ENCODE measurements around the gene CERS6.

Gene CERS6

DNA sequence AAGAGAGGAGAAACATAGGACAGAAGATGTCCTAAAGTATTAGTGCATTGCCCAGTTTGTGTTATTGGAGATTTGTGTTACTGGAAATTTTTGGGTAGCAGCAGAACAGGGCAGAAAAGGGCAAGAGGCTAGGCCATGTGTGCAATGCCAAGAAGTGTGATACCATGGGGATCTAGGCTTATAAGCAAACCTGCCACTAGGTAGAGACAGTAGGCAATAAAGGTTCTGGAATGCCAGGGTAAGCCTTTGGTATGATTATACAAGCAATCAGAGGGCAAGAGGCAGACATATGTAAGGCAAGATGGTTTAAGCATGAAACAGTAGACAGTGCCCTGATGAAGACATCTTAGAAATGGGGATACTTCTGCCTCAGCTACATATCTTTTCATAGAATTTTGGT, 12.3 kb upstream of the CERS6 start:
- H3K4me3 ChIP-seq (replicated peaks; ENCODE audit: low read depth, low read length), result no peak overlapping the region
- no peak for DNase-seq (ENCODE audit: low read depth)
- TF ChIP-seq, protein P1, sequence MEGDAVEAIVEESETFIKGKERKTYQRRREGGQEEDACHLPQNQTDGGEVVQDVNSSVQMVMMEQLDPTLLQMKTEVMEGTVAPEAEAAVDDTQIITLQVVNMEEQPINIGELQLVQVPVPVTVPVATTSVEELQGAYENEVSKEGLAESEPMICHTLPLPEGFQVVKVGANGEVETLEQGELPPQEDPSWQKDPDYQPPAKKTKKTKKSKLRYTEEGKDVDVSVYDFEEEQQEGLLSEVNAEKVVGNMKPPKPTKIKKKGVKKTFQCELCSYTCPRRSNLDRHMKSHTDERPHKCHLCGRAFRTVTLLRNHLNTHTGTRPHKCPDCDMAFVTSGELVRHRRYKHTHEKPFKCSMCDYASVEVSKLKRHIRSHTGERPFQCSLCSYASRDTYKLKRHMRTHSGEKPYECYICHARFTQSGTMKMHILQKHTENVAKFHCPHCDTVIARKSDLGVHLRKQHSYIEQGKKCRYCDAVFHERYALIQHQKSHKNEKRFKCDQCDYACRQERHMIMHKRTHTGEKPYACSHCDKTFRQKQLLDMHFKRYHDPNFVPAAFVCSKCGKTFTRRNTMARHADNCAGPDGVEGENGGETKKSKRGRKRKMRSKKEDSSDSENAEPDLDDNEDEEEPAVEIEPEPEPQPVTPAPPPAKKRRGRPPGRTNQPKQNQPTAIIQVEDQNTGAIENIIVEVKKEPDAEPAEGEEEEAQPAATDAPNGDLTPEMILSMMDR (IDR thresholded peaks at IDR 0.05; ENCODE audit: low read length, missing control alignments), result no peak

DNA sequence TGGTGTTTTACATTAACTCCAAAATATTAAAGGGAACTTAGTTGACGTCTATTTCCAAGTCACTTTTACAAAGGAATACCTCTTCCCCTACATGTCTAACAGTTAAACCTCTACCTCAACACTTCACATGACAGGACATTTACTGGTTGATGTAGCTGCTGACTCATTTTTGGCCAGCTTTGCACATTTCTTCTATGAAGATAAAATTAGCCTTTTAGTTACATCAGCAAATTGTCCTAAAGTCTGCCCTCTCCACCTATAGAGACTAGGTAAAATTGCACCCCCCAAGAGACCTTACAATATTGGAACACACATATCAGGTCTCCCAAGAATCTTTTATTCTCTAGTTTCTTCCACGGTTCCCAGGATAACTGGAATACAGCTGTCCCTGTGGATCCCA, 10.1 kb upstream of the CERS6 start:
- TF ChIP-seq, protein P1 (IDR thresholded peaks at IDR 0.05; ENCODE audit: low read length, missing control alignments), result no peak
- no peak overlapping the region for H3K4me3 ChIP-seq (replicated peaks; ENCODE audit: low read depth, low read length)
- no peak for DNase-seq (ENCODE audit: low read depth)

DNA sequence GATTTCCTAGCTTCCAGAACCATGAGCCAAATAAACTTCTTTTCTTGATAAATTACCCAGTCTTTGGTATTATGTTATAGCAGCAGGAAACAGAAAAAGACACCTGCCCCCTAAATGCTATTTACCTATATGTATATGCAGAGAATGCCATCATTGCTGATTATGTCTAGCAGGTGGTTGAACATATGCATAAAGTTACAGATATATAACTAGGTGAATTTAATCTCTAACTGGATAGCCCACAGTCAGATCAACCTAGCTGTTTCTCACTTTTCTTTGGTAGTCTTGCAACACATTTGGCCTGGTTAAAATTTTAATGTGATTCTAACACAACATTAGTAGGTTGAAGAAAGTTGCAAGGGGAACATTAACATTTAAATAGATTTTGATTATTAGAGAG, 7.1 kb upstream of the CERS6 start:
- TF ChIP-seq, protein P1 (IDR thresholded peaks at IDR 0.05; ENCODE audit: low read length, missing control alignments), result no peak
- no peak for DNase-seq (ENCODE audit: low read depth)
- H3K4me3 ChIP-seq (replicated peaks; ENCODE audit: low read depth, low read length), result no peak overlapping the region

DNA sequence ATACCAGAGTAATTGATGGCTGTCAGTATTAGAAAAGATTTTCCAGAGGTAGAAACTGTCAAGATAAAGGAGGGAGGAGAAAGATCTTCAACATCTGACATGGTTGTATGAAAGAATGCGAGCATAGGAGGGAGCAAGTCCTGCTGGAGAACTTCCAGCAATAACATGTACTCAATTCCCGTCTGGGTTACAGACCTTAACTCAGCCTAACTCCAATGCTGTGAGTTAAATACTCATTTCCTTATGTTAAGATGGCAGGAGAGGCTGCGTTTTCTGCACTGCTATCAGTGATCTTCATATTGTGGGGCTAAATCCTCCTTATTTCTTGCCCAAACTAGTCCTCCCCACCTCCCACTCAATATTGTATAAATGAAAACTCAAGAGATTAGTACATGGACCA, 6.7 kb upstream of the CERS6 start:
- TF ChIP-seq, protein P1 (IDR thresholded peaks at IDR 0.05; ENCODE audit: low read length, missing control alignments), result no peak
- no peak overlapping the region for H3K4me3 ChIP-seq (replicated peaks; ENCODE audit: low read depth, low read length)
- peak; percentile 44 for DNase-seq (ENCODE audit: low read depth)

DNA sequence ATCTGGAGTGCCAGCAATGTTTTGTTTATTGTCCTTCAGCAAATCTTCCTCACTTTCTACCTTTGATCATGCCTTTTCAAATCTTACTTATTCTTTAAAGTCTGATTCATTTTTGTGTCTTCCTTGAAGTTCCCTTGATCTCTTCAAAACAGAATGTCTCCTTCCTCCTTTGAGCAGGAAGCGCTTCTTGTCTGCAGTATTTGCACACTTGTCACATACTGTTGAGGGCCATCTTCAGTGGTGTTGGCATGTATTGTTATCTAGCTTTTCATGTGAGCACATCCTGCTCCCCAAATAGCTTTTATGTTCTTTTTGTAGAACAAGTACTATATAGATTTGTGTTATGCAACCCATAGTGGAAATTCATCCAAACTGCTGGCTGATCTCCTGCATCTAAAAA, 5.9 kb upstream of the CERS6 start:
- TF ChIP-seq, protein P1 (IDR thresholded peaks at IDR 0.05; ENCODE audit: low read length, missing control alignments), result no peak
- no peak overlapping the region for H3K4me3 ChIP-seq (replicated peaks; ENCODE audit: low read depth, low read length)
- DNase-seq (ENCODE audit: low read depth), result no peak

DNA sequence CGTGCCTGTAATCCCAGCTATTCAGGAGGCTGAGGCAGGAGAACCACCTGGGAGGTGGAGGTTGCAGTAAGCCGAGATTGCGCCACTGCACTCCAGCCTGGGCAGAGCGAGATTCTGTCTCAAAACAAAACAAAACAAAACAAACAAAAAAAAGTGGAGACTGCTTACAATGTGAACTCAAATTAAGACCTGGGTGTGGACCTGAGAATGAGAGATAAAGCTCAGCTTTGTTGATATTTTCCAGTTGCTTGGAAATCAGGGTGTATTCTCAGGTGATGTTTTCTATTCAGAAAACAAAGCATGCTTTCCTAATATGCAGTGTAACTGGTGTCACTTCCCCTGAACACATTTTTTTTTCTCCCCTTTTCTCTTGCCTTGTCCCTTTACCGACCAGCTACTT, 5.3 kb upstream of the CERS6 start:
- DNase-seq (ENCODE audit: low read depth), result no peak
- TF ChIP-seq, protein P1 (IDR thresholded peaks at IDR 0.05; ENCODE audit: low read length, missing control alignments), result no peak
- H3K4me3 ChIP-seq (replicated peaks; ENCODE audit: low read depth, low read length), result no peak overlapping the region

DNA sequence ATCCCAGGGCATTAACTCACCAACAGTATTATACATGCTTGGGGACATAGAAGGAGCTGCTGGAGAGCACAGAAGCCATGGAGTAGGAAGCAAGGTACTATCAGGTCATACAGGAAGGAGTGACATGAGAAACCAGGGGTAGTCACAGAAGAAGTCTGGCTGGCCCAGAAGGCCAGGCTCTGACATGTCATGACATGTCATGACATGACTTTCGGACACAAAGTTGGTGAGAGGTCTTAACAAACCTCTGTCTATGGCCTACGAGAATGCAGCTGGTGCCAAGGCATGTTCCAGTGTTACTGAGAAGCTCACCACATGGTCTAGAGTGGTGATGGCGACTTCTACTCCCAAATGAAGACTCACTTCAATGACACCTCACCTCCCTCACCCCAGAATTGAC, 3.3 kb upstream of the CERS6 start:
- no peak for DNase-seq (ENCODE audit: low read depth)

More for the DNA sequence above, 3.3 kb upstream of the CERS6 start:
- H3K4me3 ChIP-seq (replicated peaks; ENCODE audit: low read depth, low read length), result no peak overlapping the region
- TF ChIP-seq, protein P1 (IDR thresholded peaks at IDR 0.05; ENCODE audit: low read length, missing control alignments), result no peak
